Upper lobe of left lung (tissue), 6 donors: Measurements from ENCODE around the gene ZNF554. TPM values are rescaled to one million over a fixed set of nuclear protein-coding genes. Genes with fewer than 3 reads are reported as not detected.

ENCODE experiments used
- ATAC-seq, 2 donors: fragments of 200-7000 bp; cut with Tn5 transposase; one replicate each; pipeline ENCODE4 v1.9.1; 2022; ENCODE audit warnings: mild to moderate bottlenecking in 2 of 2, moderate library complexity in 2 of 2; ENCODE audit not compliant: low FRiP score in 2 of 2
- DNase-seq, 2 donors: peaks; one replicate each; pipeline ENCODE4 v3.0.0-alpha.2; 2019 to 2020
- H3K27ac ChIP-seq, 4 donors: fragments of 200-600 bp; sonication (generic); one replicate each; pipeline ENCODE4 v1.5.1; 2016 to 2019
- H3K27me3 ChIP-seq, 4 donors: fragments of 200-600 bp; sonication (generic); one replicate each; pipeline ENCODE4 v1.5.1; 2017 to 2019
- H3K36me3 ChIP-seq, 4 donors: fragments of 200-600 bp; sonication (generic); one replicate each; pipeline ENCODE4 v1.5.1; 2016 to 2019
- H3K4me1 ChIP-seq, 4 donors: fragments of 200-600 bp; sonication (generic); one replicate each; pipeline ENCODE4 v1.5.1; 2018 to 2019
- H3K4me3 ChIP-seq, 4 donors: fragments of 200-600 bp; sonication (generic); one replicate each; pipeline ENCODE4 v1.5.1; 2017 to 2019; ENCODE audit warnings: mild to moderate bottlenecking in 2 of 4, moderate library complexity in 1 of 4
- H3K9me3 ChIP-seq, 4 donors: fragments of 200-600 bp; sonication (generic); one replicate each; pipeline ENCODE4 v1.5.1; 2018 to 2019
- EP300 ChIP-seq, 4 donors: sonication (generic); formaldehyde crosslinking; IDR thresholded peaks; one replicate each; pipeline ENCODE4 v1.5.1; 2017; ENCODE audit warnings: antibody characterized with exemption in 4 of 4, control low read depth in 2 of 4
- POLR2A ChIP-seq, 4 donors: fragments of 450-650 bp; IDR thresholded peaks; one replicate each; pipeline ENCODE4 v1.5.1; 2016 to 2017; ENCODE audit warnings: antibody characterized with exemption in 4 of 4, mild to moderate bottlenecking in 2 of 4
- POLR2AphosphoS5 ChIP-seq, 2 donors: sonication (generic); formaldehyde crosslinking; IDR thresholded peaks; one replicate each; pipeline ENCODE4 v1.5.1; 2017; ENCODE audit warnings: antibody characterized with exemption in 2 of 2
- WGBS, 2 donors: methylation state at CpG; one replicate each; pipeline ENCODE4 v1.1.5; 2017 to 2018; 5-methylcytosine and 5-hydroxymethylcytosine counted together
- total RNA-seq, 6 donors: library from RNA; depleted of rRNA in 4 of 6; stranded (reverse); fragments of >200 nt in 4 of 6; gene quantifications; one replicate each; pipeline versions ENCODE4 v1.1.0 to v1.2.1, GENCODE V29; 2016 to 2021
- TF ChIP-seq, protein P1 (sequence below), 6 experiments: fragments of 450-650 bp in 4 of 6; fragments of 200-600 bp in 2 of 6; sonication (generic) in 2 of 6; IDR thresholded peaks; one replicate each; pipeline ENCODE4 v1.5.1; 2016 to 2019; ENCODE audit warnings: antibody characterized with exemption in 6 of 6
- donor health status: DM: no; HTN: no; CAD: no; lungs with moderate emphysema.
- donor health status: DM: no; HTN: yes; CAD: no; lungs with severe emphysema.

ZNF554 gene
- total RNA-seq, 6 donors from 2014 or later, result 3.2 to 11.5 (median 6.7) TPM

DNA sequence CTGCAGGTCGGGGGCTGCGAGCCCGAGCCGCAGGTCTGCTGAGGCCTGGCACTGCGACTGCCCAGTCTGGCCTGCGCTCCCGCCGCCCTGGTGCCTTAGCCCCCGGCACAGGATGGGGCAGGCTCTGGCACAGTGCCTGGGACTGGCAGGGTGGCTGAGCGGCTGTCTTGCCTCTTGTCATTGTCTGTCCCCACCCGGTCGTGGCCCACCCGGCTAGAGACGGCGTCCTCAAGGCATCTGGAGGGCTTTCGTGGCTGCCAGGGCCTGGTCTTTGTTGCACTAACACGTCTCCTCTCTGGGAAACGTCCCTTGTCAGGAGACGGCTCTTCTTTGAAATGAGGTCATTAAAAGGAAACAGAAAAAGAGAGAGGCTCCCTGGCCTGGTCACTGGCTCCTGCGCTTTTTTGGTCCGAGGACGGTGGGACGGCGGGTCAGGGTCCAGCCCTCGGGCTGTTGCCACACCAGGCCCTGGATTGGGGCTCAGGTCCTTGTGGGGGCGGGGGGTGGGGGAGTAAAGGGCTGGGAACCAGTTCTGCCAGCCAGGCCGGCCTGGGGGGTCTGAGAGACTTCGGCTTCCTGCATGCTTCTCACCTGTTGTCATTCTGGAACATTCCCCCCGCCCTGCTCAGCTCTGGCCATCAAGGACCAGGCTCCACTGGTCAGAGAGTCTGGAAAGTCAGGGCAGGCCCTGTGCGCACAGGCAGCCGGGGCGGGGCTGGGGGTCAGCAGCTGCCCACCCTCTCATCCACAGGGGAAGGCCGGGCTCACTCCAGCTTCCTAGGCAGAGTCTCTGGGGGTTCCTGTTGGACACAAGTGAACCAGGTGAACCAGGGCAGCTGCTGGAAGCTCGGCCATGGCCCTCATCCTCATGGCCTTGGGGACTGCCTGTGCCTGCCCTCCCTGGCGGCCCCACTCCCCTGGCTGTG lies 6.2 kb upstream of the ZNF554 start:
- H3K27ac ChIP-seq, result no peak overlapping the region
- peaks cover 4 to 51% (median 33%) of the 10 kb centered on the region in 4 donors for H3K36me3 ChIP-seq

DNA sequence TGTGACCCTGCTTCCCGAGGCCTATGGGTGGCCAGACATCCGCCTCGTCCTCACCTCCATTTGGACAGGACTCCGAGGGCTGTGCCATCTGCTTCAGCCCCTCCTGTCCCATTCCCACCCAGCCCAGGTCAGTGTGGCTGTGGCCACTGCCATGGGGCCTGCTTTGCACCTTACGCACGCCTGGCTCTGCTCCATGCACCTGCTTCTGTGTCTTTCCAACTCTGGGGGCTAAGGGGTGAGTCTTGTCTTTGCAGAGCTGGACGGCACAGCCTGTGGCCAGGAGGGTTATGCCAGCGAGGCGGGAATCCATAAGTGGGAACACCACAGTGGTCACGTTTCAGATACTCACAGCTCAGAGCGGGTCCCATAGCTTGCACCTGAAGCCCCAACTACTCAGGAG lies 5.2 kb upstream of the ZNF554 start:
- Histone ChIP-seq H3K27ac (no peak overlapping the region), H3K9me3 (no peaks in the 10 kb centered on the region), H3K36me3 (peaks cover 0 to 41% (median 24%) of the 10 kb centered on the region in 4 donors), H3K4me3 (no peak overlapping the region), H3K4me1 (peaks cover 0 to 3% (median 2%) of the 10 kb centered on the region in 4 donors), H3K27me3 (no peaks in the 10 kb centered on the region)
- DNase-seq, result peak in 1 of 2 donors; percentile 44
- TF ChIP-seq, protein P1, sequence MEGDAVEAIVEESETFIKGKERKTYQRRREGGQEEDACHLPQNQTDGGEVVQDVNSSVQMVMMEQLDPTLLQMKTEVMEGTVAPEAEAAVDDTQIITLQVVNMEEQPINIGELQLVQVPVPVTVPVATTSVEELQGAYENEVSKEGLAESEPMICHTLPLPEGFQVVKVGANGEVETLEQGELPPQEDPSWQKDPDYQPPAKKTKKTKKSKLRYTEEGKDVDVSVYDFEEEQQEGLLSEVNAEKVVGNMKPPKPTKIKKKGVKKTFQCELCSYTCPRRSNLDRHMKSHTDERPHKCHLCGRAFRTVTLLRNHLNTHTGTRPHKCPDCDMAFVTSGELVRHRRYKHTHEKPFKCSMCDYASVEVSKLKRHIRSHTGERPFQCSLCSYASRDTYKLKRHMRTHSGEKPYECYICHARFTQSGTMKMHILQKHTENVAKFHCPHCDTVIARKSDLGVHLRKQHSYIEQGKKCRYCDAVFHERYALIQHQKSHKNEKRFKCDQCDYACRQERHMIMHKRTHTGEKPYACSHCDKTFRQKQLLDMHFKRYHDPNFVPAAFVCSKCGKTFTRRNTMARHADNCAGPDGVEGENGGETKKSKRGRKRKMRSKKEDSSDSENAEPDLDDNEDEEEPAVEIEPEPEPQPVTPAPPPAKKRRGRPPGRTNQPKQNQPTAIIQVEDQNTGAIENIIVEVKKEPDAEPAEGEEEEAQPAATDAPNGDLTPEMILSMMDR (IDR thresholded peaks at IDR 0.05), result no peak
- TF ChIP-seq POLR2AphosphoS5 (IDR thresholded peaks at IDR 0.05), result no peak
- TF ChIP-seq EP300 (IDR thresholded peaks at IDR 0.05), result no peak
- no peak for TF ChIP-seq POLR2A (IDR thresholded peaks at IDR 0.05)
- ATAC-seq, result no peak
- WGBS, 2 donors, result 95% methylated on average over 6 to 11 of the region's 11 CpGs

More for the DNA sequence above, 6.2 kb upstream of the ZNF554 start:
- Histone ChIP-seq H3K9me3 (no peaks in the 10 kb centered on the region), H3K4me3 (no peak overlapping the region), H3K4me1 (no peaks in the 10 kb centered on the region), H3K27me3 (no peaks in the 10 kb centered on the region)
- WGBS, 2 donors, result 92% methylated on average over 14 to 35 of the region's 35 CpGs
- TF ChIP-seq, protein P1 (IDR thresholded peaks at IDR 0.05), result no peak
- no peak for TF ChIP-seq POLR2A (IDR thresholded peaks at IDR 0.05)
- TF ChIP-seq EP300 (IDR thresholded peaks at IDR 0.05), result no peak
- TF ChIP-seq POLR2AphosphoS5 (IDR thresholded peaks at IDR 0.05), result no peak
- DNase-seq (peak in 1 of 2 donors; percentile 80), ATAC-seq (no peak)

DNA sequence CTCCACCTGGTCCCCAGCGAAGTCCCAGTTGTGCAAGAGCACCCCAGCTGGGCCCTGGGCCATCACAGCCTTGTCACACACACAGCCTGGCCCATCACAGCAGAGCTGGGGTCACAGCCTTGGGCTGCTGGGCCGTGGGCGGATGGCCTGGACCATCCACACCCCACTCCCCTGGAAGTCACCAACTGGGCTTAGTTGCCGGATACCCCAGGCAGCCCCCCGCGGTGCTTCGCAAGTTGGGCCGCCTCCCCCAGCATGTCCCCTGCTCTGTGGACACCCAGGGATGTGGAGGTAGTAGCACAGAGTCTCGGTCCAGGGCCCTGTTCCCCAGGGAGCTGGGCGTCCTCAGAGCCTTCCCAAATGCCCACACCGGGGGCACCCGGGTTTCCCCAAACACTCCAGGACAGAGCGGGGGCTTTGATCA lies 4.5 kb upstream of the ZNF554 start:
- WGBS, 2 donors, result 96 to 100% methylated on average over 2 to 11 of the region's 13 CpGs
- ATAC-seq, result no peak
- H3K4me3 ChIP-seq, result no peak overlapping the region
- H3K9me3 ChIP-seq, result no peaks in the 10 kb centered on the region
- DNase-seq, result peak in 1 of 2 donors; percentile 65
- no peak overlapping the region for H3K27ac ChIP-seq
- peaks cover 0 to 34% (median 17%) of the 10 kb centered on the region in 4 donors for H3K36me3 ChIP-seq
- TF ChIP-seq POLR2A (IDR thresholded peaks at IDR 0.05) (no peak), POLR2AphosphoS5 (IDR thresholded peaks at IDR 0.05) (no peak), EP300 (IDR thresholded peaks at IDR 0.05) (no peak)
- TF ChIP-seq, protein P1 (IDR thresholded peaks at IDR 0.05), result no peak
- no peaks in the 10 kb centered on the region for H3K27me3 ChIP-seq
- peaks cover under 1 to 7% (median 2%) of the 10 kb centered on the region in 4 donors for H3K4me1 ChIP-seq

DNA sequence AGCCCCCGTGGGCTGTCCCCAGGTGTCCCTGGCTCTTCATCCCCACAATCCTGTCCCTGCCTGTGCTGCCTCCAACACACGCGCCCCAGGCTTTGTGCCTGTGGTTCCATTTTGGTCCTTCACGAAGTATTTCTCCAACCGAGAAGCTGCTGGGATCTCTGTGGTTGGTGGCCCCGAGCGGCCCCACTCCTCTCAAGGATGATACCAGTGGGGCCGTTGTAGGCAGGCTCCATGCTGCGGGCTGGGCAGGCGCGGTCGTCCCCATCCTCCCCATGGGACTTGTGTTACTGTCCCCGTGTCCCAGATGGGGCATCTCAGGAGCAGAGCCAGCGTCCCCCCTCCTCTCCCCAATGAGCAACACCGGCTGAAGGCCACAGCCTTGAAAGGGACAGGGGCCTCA lies 3.7 kb upstream of the ZNF554 start:
- Histone ChIP-seq H3K36me3 (peaks cover 0 to 26% (median 11%) of the 10 kb centered on the region in 4 donors), H3K27me3 (no peaks in the 10 kb centered on the region), H3K9me3 (no peaks in the 10 kb centered on the region), H3K4me1 (peaks cover 7 to 14% (median 8%) of the 10 kb centered on the region in 4 donors), H3K4me3 (no peak overlapping the region), H3K27ac (no peak overlapping the region)
- ATAC-seq (no peak), DNase-seq (peak in 1 of 2 donors; percentile 64)
- TF ChIP-seq POLR2A (IDR thresholded peaks at IDR 0.05) (no peak), EP300 (IDR thresholded peaks at IDR 0.05) (no peak), POLR2AphosphoS5 (IDR thresholded peaks at IDR 0.05) (no peak)
- TF ChIP-seq, protein P1 (IDR thresholded peaks at IDR 0.05), result no peak
- WGBS, 2 donors, result 92% methylated on average over 7 to 15 of the region's 15 CpGs
